Measurements from ENCODE around the gene MRPL22.
A peak's percentile ranks its signal among the peaks of the same experiment; 100 is the strongest.
"Not testable (repeated sequence)": the region's sequence is repeated elsewhere in the genome, so short reads cannot be mapped to it uniquely, and the experiment has no call there.

The MRPL22 gene

GRCh38 chr5:154940772-154941620, at the start of gene MRPL22:
TSS of gene MRPL22 (plus strand) at chr5:154941073. CDS start at chr5:154941111, 38 bp downstream.
- peak; percentile 75 for DNase-seq

- DNase-seq = no peak
These were observed 48.5 kb upstream of the MRPL22 start for GRCh38 chr5:154892369-154892771.

DNA sequence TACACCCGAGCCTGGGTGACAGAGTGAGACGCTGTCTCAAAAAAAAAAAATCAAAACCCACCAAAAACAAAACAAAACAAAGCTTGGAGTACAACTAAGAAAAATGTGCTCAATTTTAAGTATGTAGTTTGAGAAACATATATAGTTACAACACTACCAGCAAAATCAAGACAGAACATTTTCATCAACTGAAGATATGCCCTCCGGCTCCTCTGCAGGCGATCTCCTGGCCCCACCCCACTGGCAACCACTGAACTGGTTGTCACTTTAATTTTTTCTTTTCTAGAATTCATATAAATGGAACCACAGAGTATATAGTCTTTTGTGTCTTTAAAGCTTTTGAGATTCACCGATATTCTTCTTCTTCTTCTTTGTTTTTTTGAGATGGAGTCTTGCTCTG, 47.5 kb upstream of the MRPL22 start:
- DNase-seq = no peak

GRCh38 chr5:154895606-154896561, 45.0 kb upstream of the MRPL22 start:
- no peak for DNase-seq

DNA sequence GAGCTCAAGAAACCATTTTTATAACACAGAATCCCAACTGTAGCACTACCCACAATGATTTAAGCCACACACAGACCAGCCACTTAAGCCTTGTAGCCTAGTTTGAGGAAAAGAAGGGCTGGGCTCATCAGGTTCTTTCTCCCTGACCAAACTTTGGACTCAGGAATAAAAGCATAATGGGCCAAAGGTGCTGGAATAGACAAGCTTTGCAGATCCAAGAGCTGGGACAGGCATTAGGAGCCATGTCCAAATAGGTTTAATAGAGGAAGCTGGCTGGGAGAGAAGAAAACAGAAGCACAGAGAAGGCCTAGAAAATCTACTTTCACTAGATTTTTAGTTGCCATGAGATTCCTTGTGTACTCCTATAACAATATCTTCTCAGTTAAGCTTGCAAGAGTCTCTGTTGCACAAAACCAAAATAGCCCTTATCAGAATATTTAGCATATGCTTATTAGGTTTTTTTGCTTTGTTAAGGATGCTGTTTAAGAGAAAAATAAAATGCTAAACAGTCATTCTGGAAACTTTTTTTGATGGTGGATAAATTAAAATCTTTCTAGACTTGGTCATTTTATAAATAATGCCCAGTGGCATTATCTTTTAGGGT, 44.2 kb upstream of the MRPL22 start:
- DNase-seq = no peak

DNA sequence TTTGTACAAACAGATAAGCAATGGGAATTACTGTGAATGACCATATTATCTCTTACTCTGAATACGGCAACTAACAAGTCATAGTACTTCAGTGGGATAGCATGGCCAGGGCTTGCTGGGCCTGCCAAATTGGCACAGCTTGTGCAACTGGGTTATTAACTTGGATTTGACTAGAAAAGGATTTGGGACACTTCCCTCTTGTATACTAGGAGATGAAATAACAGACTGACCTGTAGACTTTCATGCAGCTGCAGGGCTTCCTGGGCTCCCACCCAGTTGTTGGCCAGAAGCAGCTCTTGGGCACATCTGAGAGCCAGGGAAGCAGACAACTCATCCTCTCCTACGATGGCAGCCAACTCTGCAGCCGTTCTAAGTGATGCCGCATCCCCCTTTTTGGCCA, 42.7 kb upstream of the MRPL22 start:
- DNase-seq = no peak

DNA sequence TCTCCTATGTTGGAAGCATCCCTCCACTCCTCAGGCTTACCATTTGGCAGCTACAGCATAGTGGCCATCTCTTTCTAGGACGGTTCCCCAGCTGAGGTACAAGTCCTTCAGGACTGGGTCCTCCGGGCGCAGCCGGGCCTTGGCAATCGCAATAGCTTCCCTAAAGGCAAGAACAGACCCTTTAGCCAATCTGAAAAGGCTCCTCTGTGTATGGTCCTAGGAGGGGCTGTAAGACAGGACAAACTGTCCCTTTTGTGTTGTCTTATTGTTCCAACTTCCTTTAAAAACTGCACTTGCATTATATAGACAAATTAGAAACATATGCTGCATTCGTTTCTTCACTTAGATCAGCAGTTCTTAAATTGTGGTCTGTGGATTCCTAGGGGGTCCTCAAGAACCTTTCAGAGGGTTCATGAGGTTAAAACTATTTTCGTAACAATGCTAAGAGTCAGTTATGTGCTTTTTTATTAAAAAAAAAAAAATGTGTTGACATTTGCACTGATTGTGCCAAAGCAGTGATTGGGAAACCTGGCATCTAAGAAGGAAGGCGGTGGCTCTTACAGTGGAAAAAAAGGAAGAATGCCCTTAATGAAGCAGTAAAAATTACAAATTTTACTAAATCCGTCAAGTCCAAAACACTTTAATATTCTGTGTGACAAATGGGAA, 41.6 kb upstream of the MRPL22 start:
- no peak for DNase-seq

DNA sequence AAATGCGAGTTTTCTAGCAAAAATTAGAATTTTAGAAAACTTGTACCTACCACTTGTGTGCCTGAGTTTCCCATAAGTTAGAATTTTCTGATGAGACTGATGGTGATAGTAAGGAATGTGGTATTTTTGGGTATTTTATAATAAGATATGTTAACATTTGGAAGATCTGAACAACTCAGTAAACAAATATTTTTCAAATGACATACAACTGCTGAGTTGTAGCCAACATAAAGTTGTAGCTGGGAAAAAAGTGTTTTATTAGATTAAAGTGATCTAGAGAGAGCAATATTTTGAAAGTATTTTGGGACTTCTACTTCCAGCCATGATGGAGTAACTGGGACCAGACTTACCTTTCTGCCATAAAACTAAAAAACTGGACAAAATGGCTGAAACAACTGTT, 40.8 kb upstream of the MRPL22 start:
- no peak for DNase-seq

GRCh38 chr5:154901276-154901675, 39.6 kb upstream of the MRPL22 start:
- no peak for DNase-seq

DNA sequence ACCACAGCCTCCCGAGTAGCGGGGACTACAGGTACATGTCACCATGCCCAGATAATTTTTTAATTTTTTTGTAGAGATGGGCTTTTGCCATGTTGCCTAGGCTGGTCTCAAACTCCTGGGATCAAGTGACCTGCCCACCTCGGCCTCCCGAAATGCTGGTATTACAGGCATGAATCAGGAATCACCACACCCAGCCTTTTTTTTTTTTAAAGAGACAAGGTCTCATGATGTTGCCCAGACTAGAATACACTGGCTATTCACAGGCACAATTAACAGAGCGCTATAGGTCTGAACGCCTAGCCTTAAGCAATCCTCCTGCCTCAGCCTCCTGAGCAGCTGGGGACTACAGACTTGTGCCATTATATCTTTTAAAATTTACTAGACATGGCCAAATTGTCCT, 39.0 kb upstream of the MRPL22 start:
- no peak for DNase-seq

- DNase-seq = not testable (repeated sequence)
These were observed 35.3 kb upstream of the MRPL22 start for GRCh38 chr5:154905601-154906000.

GRCh38 chr5:154916874-154917273, 24.0 kb upstream of the MRPL22 start:
- DNase-seq = no peak

GRCh38 chr5:154917757-154918156, 23.1 kb upstream of the MRPL22 start:
- no peak for DNase-seq

DNA sequence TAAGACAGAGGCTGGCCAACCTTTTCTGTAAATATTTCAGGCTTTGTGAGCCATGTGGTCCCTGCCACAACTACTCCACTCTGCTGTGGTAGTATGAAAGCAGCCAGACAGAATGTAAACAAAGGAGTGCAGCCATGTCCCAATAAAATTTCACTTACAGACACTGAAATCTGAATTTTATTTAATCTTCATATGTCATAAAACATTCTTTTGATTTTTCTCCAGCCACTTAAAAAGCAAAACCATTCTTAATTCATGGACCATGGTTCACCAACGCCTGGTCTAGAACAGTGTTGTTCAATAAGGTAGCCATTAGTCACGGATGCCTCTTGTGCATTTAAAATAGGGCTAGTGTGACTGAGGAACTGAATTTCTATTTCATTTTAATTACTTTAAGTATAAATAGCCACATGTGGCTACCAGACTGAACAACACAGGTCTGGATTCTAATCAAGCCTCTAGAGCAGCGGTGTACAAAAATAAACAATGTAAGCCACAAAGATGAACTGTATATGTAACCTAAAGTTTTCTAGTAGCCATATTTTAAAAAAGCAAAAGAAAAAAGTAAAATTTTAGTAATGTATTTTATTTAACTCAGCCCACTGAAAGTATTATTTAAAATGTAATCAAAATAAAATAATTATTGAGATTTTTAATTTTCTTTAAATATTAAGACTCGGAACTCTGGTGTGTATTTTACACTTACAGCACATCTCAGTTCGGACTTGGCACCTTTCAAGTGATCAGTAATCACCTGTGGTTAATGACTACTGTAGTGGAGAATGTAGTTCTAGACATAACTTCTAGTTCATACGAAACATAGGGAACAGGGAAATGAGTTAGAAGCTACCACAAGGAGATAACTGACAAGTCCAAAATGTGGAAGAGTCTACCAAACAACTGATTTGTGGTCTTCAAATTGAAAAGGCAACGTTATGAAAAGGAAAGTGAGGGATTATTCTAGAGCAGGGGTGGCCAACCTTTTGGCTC, 17.1 kb upstream of the MRPL22 start:
- DNase-seq = no peak

- no peak for DNase-seq
These were observed 7.3 kb upstream of the MRPL22 start for GRCh38 chr5:154933537-154933936.

- DNase-seq = no peak
These were observed 6.0 kb upstream of the MRPL22 start for GRCh38 chr5:154934881-154935280.

- no peak for DNase-seq
These were observed 3.6 kb upstream of the MRPL22 start for GRCh38 chr5:154937186-154937717.

- DNase-seq = peak; percentile 5
These were observed 3.0 kb upstream of the MRPL22 start, which contains the start of gene GEMIN5 for GRCh38 chr5:154937718-154938466. TSS of gene GEMIN5 (minus strand) at chr5:154938211. CDS start at chr5:154938133, 78 bp downstream.

DNA sequence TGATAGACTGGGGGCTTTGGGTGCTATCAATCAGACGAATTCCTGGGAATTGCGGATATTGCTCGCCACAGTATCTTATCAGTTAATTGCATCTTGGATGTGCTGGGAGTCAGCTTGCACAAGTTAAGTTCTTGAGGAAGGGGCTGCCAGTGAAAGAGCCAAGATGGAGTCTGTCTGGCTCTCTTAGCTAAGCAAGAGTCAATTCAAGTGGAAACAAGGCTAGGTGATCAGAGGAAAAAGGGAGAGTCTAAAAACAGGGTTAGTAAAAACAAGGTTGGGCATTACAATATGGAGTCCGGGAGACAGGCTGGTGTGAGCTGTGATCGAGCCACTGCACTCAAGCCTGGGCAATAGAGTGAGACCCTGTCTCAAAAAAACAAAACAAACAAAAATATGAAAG, 1.5 kb upstream of the MRPL22 start:
- not testable (repeated sequence) for DNase-seq

GRCh38 chr5:154940375-154940771, 500 bp upstream of the MRPL22 start:
- no peak for DNase-seq
